Measurements from ENCODE around the gene JMJD7.

Gene JMJD7

GRCh38 chr15:41847981-41848380 lies 20.1 kb downstream of the JMJD7 start:
- no peak overlapping the region for H3K9ac ChIP-seq (ENCODE audit: low read depth, low read length)
- H3K4me1 ChIP-seq (ENCODE audit: insufficient read depth, low read length): no peaks in the 10 kb centered on the region
- no peak overlapping the region for H3K4me2 ChIP-seq (ENCODE audit: insufficient read depth, low read length)
- H3K9me3 ChIP-seq (ENCODE audit: insufficient read depth, low read length, severe bottlenecking): no peaks in the 10 kb centered on the region
- peaks cover 9% of the 10 kb centered on the region for H3K36me3 ChIP-seq (ENCODE audit: insufficient read depth, low read length)
- no peak overlapping the region for H2AFZ ChIP-seq (ENCODE audit: low read depth, low read length)
- DNase-seq: no peak
- H3K27me3 ChIP-seq (ENCODE audit: insufficient read depth, low read length, poor library complexity): no peaks in the 10 kb centered on the region
- no peak for TF ChIP-seq EZH2 (IDR thresholded peaks at IDR 0.05; ENCODE audit: borderline replicate concordance, low read depth, low read length, severe bottlenecking)
- TF ChIP-seq CTCF (IDR thresholded peaks at IDR 0.05; ENCODE audit: borderline replicate concordance, extremely low read depth, low read length, poor library complexity, severe bottlenecking): no peak
- no peaks in the 10 kb centered on the region for H4K20me1 ChIP-seq (ENCODE audit: insufficient read depth, low read length)
- no peak for ATAC-seq (ENCODE audit: insufficient read depth, low read depth)
- no peaks in the 10 kb centered on the region for H3K79me2 ChIP-seq (ENCODE audit: insufficient read depth, low read length)
- no peak overlapping the region for H3K27ac ChIP-seq (ENCODE audit: low read length)
- H3K4me3 ChIP-seq (ENCODE audit: low read depth in 1 of 2, low read length in 2 of 2): no peak overlapping the region

GRCh38 chr15:41848631-41849030 lies 20.7 kb downstream of the JMJD7 start:
- ATAC-seq (ENCODE audit: insufficient read depth, low read depth) (no peak), DNase-seq (no peak)
- no peaks in the 10 kb centered on the region for H3K9me3 ChIP-seq (ENCODE audit: insufficient read depth, low read length, severe bottlenecking)
- H3K9ac ChIP-seq (ENCODE audit: low read depth, low read length): no peak overlapping the region
- H3K79me2 ChIP-seq (ENCODE audit: insufficient read depth, low read length): no peaks in the 10 kb centered on the region
- no peak overlapping the region for H3K4me3 ChIP-seq (ENCODE audit: low read depth in 1 of 2, low read length in 2 of 2)
- no peaks in the 10 kb centered on the region for H4K20me1 ChIP-seq (ENCODE audit: insufficient read depth, low read length)
- H3K27me3 ChIP-seq (ENCODE audit: insufficient read depth, low read length, poor library complexity): no peaks in the 10 kb centered on the region
- TF ChIP-seq CTCF (IDR thresholded peaks at IDR 0.05; ENCODE audit: borderline replicate concordance, extremely low read depth, low read length, poor library complexity, severe bottlenecking): no peak
- no peak for TF ChIP-seq EZH2 (IDR thresholded peaks at IDR 0.05; ENCODE audit: borderline replicate concordance, low read depth, low read length, severe bottlenecking)
- no peak overlapping the region for H3K4me2 ChIP-seq (ENCODE audit: insufficient read depth, low read length)
- peaks cover 9% of the 10 kb centered on the region for H3K36me3 ChIP-seq (ENCODE audit: insufficient read depth, low read length)
- no peak overlapping the region for H3K27ac ChIP-seq (ENCODE audit: low read length)
- H3K4me1 ChIP-seq (ENCODE audit: insufficient read depth, low read length): no peaks in the 10 kb centered on the region
- H2AFZ ChIP-seq (ENCODE audit: low read depth, low read length): no peak overlapping the region

- Histone ChIP-seq H3K9me3 (ENCODE audit: insufficient read depth, low read length, severe bottlenecking) (no peaks in the 10 kb centered on the region), H3K79me2 (ENCODE audit: insufficient read depth, low read length) (no peaks in the 10 kb centered on the region), H3K36me3 (ENCODE audit: insufficient read depth, low read length) (peaks cover 7% of the 10 kb centered on the region), H3K4me3 (ENCODE audit: low read depth in 1 of 2, low read length in 2 of 2) (no peak overlapping the region), H4K20me1 (ENCODE audit: insufficient read depth, low read length) (no peaks in the 10 kb centered on the region), H3K27ac (ENCODE audit: low read length) (no peak overlapping the region), H3K9ac (ENCODE audit: low read depth, low read length) (no peak overlapping the region), H3K27me3 (ENCODE audit: insufficient read depth, low read length, poor library complexity) (no peaks in the 10 kb centered on the region), H2AFZ (ENCODE audit: low read depth, low read length) (no peak overlapping the region), H3K4me2 (ENCODE audit: insufficient read depth, low read length) (no peak overlapping the region), H3K4me1 (ENCODE audit: insufficient read depth, low read length) (no peaks in the 10 kb centered on the region)
- TF ChIP-seq EZH2 (IDR thresholded peaks at IDR 0.05; ENCODE audit: borderline replicate concordance, low read depth, low read length, severe bottlenecking): no peak
- TF ChIP-seq CTCF (IDR thresholded peaks at IDR 0.05; ENCODE audit: borderline replicate concordance, extremely low read depth, low read length, poor library complexity, severe bottlenecking): no peak
- DNase-seq (no peak), ATAC-seq (ENCODE audit: insufficient read depth, low read depth) (no peak)
These were observed 21.3 kb downstream of the JMJD7 start for GRCh38 chr15:41849204-41849603.

GRCh38 chr15:41849861-41850260 lies 22.0 kb downstream of the JMJD7 start:
- H3K27ac ChIP-seq (ENCODE audit: low read length): no peak overlapping the region
- DNase-seq (no peak), ATAC-seq (ENCODE audit: insufficient read depth, low read depth) (no peak)
- H3K9ac ChIP-seq (ENCODE audit: low read depth, low read length): no peak overlapping the region
- no peak overlapping the region for H2AFZ ChIP-seq (ENCODE audit: low read depth, low read length)
- no peaks in the 10 kb centered on the region for H3K27me3 ChIP-seq (ENCODE audit: insufficient read depth, low read length, poor library complexity)
- no peak overlapping the region for H3K4me2 ChIP-seq (ENCODE audit: insufficient read depth, low read length)
- H3K4me3 ChIP-seq (ENCODE audit: low read depth in 1 of 2, low read length in 2 of 2): no peak overlapping the region
- peaks cover 5% of the 10 kb centered on the region; the same call in 1 of the 2 replicates for H3K36me3 ChIP-seq (ENCODE audit: insufficient read depth, low read length)
- no peaks in the 10 kb centered on the region for H3K4me1 ChIP-seq (ENCODE audit: insufficient read depth, low read length)
- no peaks in the 10 kb centered on the region for H3K9me3 ChIP-seq (ENCODE audit: insufficient read depth, low read length, severe bottlenecking)
- no peak for TF ChIP-seq CTCF (IDR thresholded peaks at IDR 0.05; ENCODE audit: borderline replicate concordance, extremely low read depth, low read length, poor library complexity, severe bottlenecking)
- no peak for TF ChIP-seq EZH2 (IDR thresholded peaks at IDR 0.05; ENCODE audit: borderline replicate concordance, low read depth, low read length, severe bottlenecking)
- H4K20me1 ChIP-seq (ENCODE audit: insufficient read depth, low read length): no peaks in the 10 kb centered on the region
- no peaks in the 10 kb centered on the region for H3K79me2 ChIP-seq (ENCODE audit: insufficient read depth, low read length)

Data from DND-41 (cell line).